Measurements from ENCODE around the gene RND2. TPM values are rescaled to one million over a fixed set of nuclear protein-coding genes. Genes with fewer than 3 reads are reported as not detected.

The RND2 gene
- total and polyA plus RNA-seq, 9 of the 15 experiments (the other 6 are each of a cell fraction or from before 2014, with no cell fraction given) = 0.15 to 1.9 (median 0.98) TPM

DNA sequence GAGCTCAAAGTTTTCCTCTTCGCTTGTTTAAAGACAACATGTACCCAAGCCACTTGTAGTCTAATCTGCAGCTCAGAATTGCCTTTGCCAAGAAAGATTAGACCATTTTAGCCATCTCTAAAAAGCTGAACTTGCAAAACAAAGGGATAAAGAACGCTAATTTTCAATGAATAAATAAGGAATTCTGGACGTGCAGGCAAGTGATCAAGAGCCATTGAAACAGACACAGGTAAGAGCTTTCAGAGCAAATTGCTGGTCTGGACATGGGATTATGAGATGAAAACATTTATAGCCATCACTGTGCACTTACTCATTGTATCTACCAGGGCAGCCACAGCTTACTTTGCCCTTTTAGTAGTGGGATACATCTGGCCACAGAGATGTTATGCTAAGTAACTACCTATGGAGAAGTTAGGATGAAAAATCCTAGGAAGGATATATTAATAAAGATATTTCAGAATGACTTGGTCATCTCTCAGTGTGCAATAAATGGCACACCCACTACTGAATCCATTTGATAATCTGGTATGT, 44.4 kb downstream of the RND2 start:
- Histone ChIP-seq H3K9me1 (ENCODE audit: control insufficient read depth, insufficient read depth, low read length) (no peaks in the 10 kb centered on the region), H3K79me2 (ENCODE audit: control insufficient read depth, insufficient read depth, low read length) (no peaks in the 10 kb centered on the region), H3K27ac (ENCODE audit: extremely low read depth, low read depth, low read length) (no peak overlapping the region), H3K36me3 (ENCODE audit: control insufficient read depth, insufficient read depth, low read length) (peaks cover 69% of the 10 kb centered on the region), H4K20me1 (replicated peaks; ENCODE audit: control insufficient read depth, insufficient read depth, low read length) (no peaks in the 10 kb centered on the region), H3K27me3 (ENCODE audit: control insufficient read depth in 2 of 2, insufficient read depth in 2 of 2, low read length in 2 of 2) (no peaks in the 10 kb centered on the region), H2AFZ (ENCODE audit: low read depth, low read length) (no peak overlapping the region), H3K4me1 (replicated peaks in 1 of 2; ENCODE audit: control insufficient read depth in 2 of 2, insufficient read depth in 2 of 2, low read length in 2 of 2) (no peaks in the 10 kb centered on the region), H3K9ac (ENCODE audit: insufficient read depth in 1 of 2, low read depth in 2 of 2, low read length in 2 of 2) (no peak overlapping the region), H3K4me2 (ENCODE audit: insufficient read depth, low read length) (no peak overlapping the region), H3K4me3 (no peak overlapping the region), H3K9me3 (replicated peaks; ENCODE audit: control insufficient read depth, insufficient read depth, low read depth, low read length) (no peaks in the 10 kb centered on the region)
- CTCF ChIA-PET (ENCODE audit: low intra/inter-chr PET ratio) = no interaction called here
- ATAC-seq (no peak), FAIRE-seq (no peak), DNase-seq (ENCODE audit: extremely low read depth in 1 of 4, low spot score in 3 of 4) (no peak)
- BruUV-seq (replicated peaks) = no TSS peak
- POLR2A ChIA-PET = interaction anchor here (0.8 to 1.7 kb wide), 6 partner anchors 9 to 319 kb away, joined by 3 to 6 read pairs (median 4); no protein-coding TSS in a partner anchor
- in situ Hi-C loops (cut with MboI) = no loop called here
- TF ChIP-seq ELK1 (CRISPR knock-in tag; IDR thresholded peaks at IDR 0.05) (no peak), ZNF197 (CRISPR knock-in tag; IDR thresholded peaks at IDR 0.05; ENCODE audit: low read depth) (no peak), MAFK (IDR thresholded peaks at IDR 0.05; ENCODE audit: low read length) (no peak), NR2C1 (IDR thresholded peaks at IDR 0.05) (no peak), NR2C1 (tag; IDR thresholded peaks at IDR 0.05) (no peak), ZNF140 (CRISPR knock-in tag; IDR thresholded peaks at IDR 0.05) (no peak)
- intact Hi-C loops (cut with micrococcal nuclease) = no loop called here
- WGBS (ENCODE audit: insufficient coverage, low coverage, missing lambda C conversion rate) = 94% methylated on average over 3 of the region's 3 CpGs

Measured in K562 (cell line).